ENCODE results near the gene BPIFA3. TPM values are rescaled to one million over a fixed set of nuclear protein-coding genes. Genes with fewer than 3 reads are reported as not detected.

Gene BPIFA3
- total and polyA plus RNA-seq, 2 of the 13 experiments (the other 11 are each of a cell fraction or from before 2014, with no cell fraction given), result not detected

GRCh38 chr20:33233129-33233774 is 16.1 kb downstream of the BPIFA3 start (continued):
- TF ChIP-seq CTCF (CRISPR knock-in tag; IDR thresholded peaks at IDR 0.05), result peak; percentile 81
- no peak for TF ChIP-seq ETS1 (CRISPR knock-in tag; IDR thresholded peaks at IDR 0.05)
- no peak for TF ChIP-seq ETV6 (CRISPR knock-in tag; conservative IDR thresholded peaks at IDR 0.05)
- peak; percentile 63; the same call in 1 of the 2 replicates for TF ChIP-seq RAD21 (CRISPR knock-in tag; IDR thresholded peaks at IDR 0.05)
- no peak for TF ChIP-seq ZFY (CRISPR knock-in tag; IDR thresholded peaks at IDR 0.05)
- no peak for TF ChIP-seq TIGD3 (CRISPR knock-in tag; IDR thresholded peaks at IDR 0.05; ENCODE audit: borderline replicate concordance)
- peak; percentile 83 for TF ChIP-seq STAG1 (CRISPR knock-in tag; IDR thresholded peaks at IDR 0.05)
- no peak for TF ChIP-seq ZNF781 (CRISPR knock-in tag; IDR thresholded peaks at IDR 0.05; ENCODE audit: borderline replicate concordance, not compliant biosample characterization)
- TF ChIP-seq ZNF530 (CRISPR knock-in tag; IDR thresholded peaks at IDR 0.05; ENCODE audit: low read depth), result no peak
- TF ChIP-seq KDM4B (CRISPR knock-in tag; IDR thresholded peaks at IDR 0.05), result no peak
- no peak for TF ChIP-seq YEATS2 (CRISPR knock-in tag; IDR thresholded peaks at IDR 0.05; ENCODE audit: borderline replicate concordance)
- TF ChIP-seq ZNF343 (CRISPR knock-in tag; IDR thresholded peaks at IDR 0.05), result no peak
- TF ChIP-seq NFE2L2 (IDR thresholded peaks at IDR 0.05; ENCODE audit: low read length), result no peak
- no peak for TF ChIP-seq PLSCR1 (CRISPR knock-in tag; IDR thresholded peaks at IDR 0.05; ENCODE audit: borderline replicate concordance)
- TF ChIP-seq ZNF276 (CRISPR knock-in tag; IDR thresholded peaks at IDR 0.05; ENCODE audit: low read depth), result no peak
- no peak for TF ChIP-seq PHF8 (CRISPR knock-in tag; IDR thresholded peaks at IDR 0.05)
- no peak for TF ChIP-seq ZNF280B (CRISPR knock-in tag; IDR thresholded peaks at IDR 0.05; ENCODE audit: borderline replicate concordance)
- no peak for TF ChIP-seq KLF13 (CRISPR knock-in tag; IDR thresholded peaks at IDR 0.05)
- no peak for TF ChIP-seq ZIK1 (CRISPR knock-in tag; IDR thresholded peaks at IDR 0.05; ENCODE audit: borderline replicate concordance, low read depth)
- no peak for TF ChIP-seq KDM2A (CRISPR knock-in tag; IDR thresholded peaks at IDR 0.05; ENCODE audit: borderline replicate concordance, low read depth)
- no peak for TF ChIP-seq ADNP (CRISPR knock-in tag; IDR thresholded peaks at IDR 0.05)
- TF ChIP-seq XRCC5 (optimal IDR thresholded peaks at IDR 0.05; ENCODE audit: low read length), result peak; percentile 49

Measured in HepG2 (cell line).